Mucosa of rectum (tissue), 2 donors: Measurements from ENCODE around the gene UBE2O.

Source experiments
- H3K27ac ChIP-seq, 2 donors: one replicate each; pipeline ENCODE4 v1.7.0; 2013; ENCODE audit warnings: inconsistent platforms in 2 of 2, low read depth in 2 of 2, low read length in 2 of 2
- H3K27me3 ChIP-seq, 2 donors: one replicate each; pipeline ENCODE4 v1.7.0; 2013; ENCODE audit warnings: low read length in 2 of 2; ENCODE audit not compliant: control insufficient read depth in 2 of 2, insufficient read depth in 2 of 2
- H3K36me3 ChIP-seq, 2 donors: one replicate each; pipeline ENCODE4 v1.7.0; 2013; ENCODE audit warnings: low read length in 2 of 2; ENCODE audit not compliant: control insufficient read depth in 2 of 2, insufficient read depth in 2 of 2
- H3K4me1 ChIP-seq, 2 donors: one replicate each; pipeline ENCODE4 v1.7.0; 2013; ENCODE audit warnings: low read length in 2 of 2, mild to moderate bottlenecking in 1 of 2; ENCODE audit not compliant: control insufficient read depth in 2 of 2, insufficient read depth in 2 of 2
- H3K4me3 ChIP-seq, 2 donors: one replicate each; pipeline ENCODE4 v1.7.0; 2013; ENCODE audit warnings: low read length in 2 of 2
- H3K9ac ChIP-seq, 2 donors: one replicate each; pipeline ENCODE4 v1.7.0; 2013; ENCODE audit warnings: low read length in 2 of 2, low read depth in 1 of 2, mild to moderate bottlenecking in 1 of 2
- H3K9me3 ChIP-seq, 2 donors: one replicate each; pipeline ENCODE4 v1.7.0; 2013; ENCODE audit warnings: low read length in 2 of 2; ENCODE audit not compliant: control insufficient read depth in 2 of 2
- donor health status: healthy.
- donor health status: Normal muscosa, but diverticular disease.

Gene UBE2O

GRCh38 chr17:76485569-76485968, 32.6 kb upstream of the UBE2O start:
- Histone ChIP-seq H3K27ac (peak overlapping the region in 1 of 2 donors; percentile 42), H3K4me3 (no peak overlapping the region)

GRCh38 chr17:76484228-76484725, 31.3 kb upstream of the UBE2O start:
- Histone ChIP-seq H3K27me3 (no peaks in the 10 kb centered on the region), H3K27ac (no peak overlapping the region), H3K36me3 (no peaks in the 10 kb centered on the region)

More at GRCh38 chr17:76485569-76485968, 32.6 kb upstream of the UBE2O start:
- no peak overlapping the region for H3K9ac ChIP-seq
- peaks cover 5 to 13% of the 10 kb centered on the region in 2 donors for H3K4me1 ChIP-seq
- no peaks in the 10 kb centered on the region for H3K9me3 ChIP-seq
- H3K27me3 ChIP-seq = no peaks in the 10 kb centered on the region
- H3K36me3 ChIP-seq = no peaks in the 10 kb centered on the region

DNA sequence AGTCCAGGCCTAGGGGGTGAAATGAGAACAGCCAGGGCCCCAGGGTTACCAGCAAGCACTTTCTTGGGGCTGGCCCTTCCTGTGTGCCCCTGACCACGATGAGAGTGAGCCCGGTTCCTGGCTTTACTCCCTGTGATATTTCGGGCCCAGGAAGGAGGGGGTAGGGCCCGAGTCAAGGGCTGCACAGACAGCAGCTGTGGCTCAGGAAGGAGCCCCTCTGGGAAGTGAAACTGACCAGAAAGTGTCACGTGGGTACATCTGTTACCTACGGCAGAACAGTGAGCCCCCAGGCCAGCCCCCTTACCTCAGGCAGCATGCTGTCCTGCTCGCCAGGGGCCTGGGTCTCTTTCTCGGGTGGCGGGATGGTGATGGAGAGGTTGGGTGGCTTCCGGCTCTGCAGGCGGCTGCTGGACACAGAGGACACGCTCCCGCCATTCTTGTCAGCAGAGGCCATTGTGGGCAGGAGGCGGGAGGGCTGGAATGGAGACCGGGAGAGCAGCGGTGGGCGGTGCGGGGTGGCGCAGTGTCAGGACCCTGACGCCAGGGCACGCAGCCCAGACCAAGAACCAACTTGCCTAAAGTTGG, 28.2 kb upstream of the UBE2O start:
- H3K36me3 ChIP-seq = peaks cover 0 to 3% of the 10 kb centered on the region in 2 donors
- H3K27me3 ChIP-seq = no peaks in the 10 kb centered on the region
- peak overlapping the region; percentile 62 to 76 for H3K27ac ChIP-seq
- H3K9me3 ChIP-seq = no peaks in the 10 kb centered on the region
- H3K4me1 ChIP-seq = peaks cover 0 to 4% of the 10 kb centered on the region in 2 donors
- peak overlapping the region in 1 of 2 donors; percentile 48 for H3K4me3 ChIP-seq
- peak overlapping the region in 1 of 2 donors; percentile 26 for H3K9ac ChIP-seq

More at GRCh38 chr17:76484228-76484725, 31.3 kb upstream of the UBE2O start:
- Histone ChIP-seq H3K4me1 (peaks cover 0 to 4% of the 10 kb centered on the region in 2 donors), H3K9me3 (no peaks in the 10 kb centered on the region), H3K9ac (no peak overlapping the region), H3K4me3 (no peak overlapping the region)

DNA sequence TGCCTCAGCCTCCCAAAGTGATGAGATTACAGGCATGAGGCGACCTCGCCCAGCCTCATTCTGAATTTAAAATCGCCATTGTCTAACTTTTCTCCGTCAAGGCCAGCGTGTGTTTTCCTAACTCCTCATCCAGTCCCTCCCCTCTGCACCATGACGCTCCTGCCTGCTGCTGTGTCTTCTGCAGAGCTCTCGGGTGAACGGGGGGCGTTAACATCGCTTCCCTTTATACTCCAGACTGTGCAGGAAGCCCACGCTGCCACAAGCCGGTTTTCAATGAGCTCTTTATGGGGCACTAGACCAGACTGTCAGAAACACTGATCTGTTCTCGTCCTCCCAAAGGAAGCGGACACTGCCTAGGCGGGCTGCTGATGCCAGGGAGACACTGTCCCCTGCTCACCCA, 27.7 kb upstream of the UBE2O start:
- H3K27ac ChIP-seq = peak overlapping the region in 1 of 2 donors; percentile 76
- peaks cover 0 to 4% of the 10 kb centered on the region in 2 donors for H3K4me1 ChIP-seq
- H3K36me3 ChIP-seq = peaks cover 0 to 3% of the 10 kb centered on the region in 2 donors
- H3K4me3 ChIP-seq = peak overlapping the region in 1 of 2 donors; percentile 48
- H3K9ac ChIP-seq = peak overlapping the region in 1 of 2 donors; percentile 26
- H3K27me3 ChIP-seq = no peaks in the 10 kb centered on the region
- no peaks in the 10 kb centered on the region for H3K9me3 ChIP-seq

DNA sequence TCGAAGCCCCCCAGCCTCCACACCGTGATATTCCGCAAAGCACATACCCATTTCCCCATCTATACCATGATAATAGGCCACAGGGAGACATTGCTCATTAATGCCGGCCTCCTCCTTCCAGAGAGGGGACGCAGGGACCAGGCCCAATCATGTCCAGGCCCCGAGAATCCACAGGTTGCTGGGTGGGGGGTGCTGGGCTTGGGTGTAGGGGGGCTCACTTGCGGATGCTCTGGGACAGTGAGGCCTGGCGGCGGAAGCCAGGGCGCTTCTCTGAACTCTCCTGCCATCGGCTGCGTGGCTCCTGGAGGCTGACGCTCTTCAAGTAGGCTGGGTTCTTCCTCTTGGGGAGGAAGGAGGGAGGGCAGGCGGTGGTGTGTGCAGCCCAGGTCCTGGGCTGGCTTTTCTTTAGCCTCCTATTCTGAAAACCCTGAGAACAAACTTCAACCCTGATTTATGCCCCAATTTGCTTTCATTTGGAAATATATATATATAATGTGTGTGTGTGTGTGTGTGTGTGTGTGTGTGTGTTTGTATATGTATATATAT, 26.6 kb upstream of the UBE2O start:
- Histone ChIP-seq H3K36me3 (peaks cover 0 to 3% of the 10 kb centered on the region in 2 donors), H3K9ac (no peak overlapping the region), H3K27ac (no peak overlapping the region), H3K9me3 (no peaks in the 10 kb centered on the region), H3K27me3 (no peaks in the 10 kb centered on the region), H3K4me3 (no peak overlapping the region), H3K4me1 (peaks cover 0 to 4% of the 10 kb centered on the region in 2 donors)

DNA sequence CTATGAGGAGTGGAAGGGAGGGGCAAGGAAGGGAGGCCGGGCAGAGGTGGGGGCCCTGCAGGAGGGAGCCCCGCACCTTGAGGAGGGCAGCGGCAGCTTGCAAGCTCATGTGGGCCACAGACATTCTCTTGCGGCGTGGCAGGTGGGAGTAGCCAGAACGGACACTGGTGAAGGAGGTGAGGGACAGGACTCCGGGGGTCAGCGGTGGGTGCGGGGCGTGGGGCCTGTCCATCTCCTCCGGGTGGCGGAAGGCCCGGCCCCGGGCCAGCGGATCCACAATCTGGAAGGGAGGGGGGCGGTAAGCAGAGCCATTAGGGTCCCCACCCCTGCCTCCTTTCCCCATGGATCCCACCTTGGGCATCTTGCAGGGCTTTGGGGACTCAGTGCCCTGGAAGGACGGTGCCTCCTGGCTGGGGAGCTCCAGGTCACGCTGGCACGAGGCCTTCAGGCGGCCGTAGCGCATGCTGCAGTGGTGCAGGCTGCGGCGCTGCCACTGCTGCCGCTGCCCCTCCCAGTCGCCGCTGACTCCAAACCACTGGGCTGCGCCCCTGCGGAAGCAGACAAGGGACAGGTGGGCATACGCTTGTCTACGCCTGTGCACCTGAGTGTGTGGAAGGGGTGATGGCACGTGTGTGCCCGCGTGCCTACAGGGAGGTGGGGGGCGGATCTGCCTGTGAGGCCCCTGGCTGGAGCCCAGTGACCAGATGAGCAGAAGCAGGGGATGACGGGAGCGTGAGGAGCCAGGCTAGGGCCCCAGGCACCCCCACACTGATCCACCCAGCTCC, 26.0 kb upstream of the UBE2O start:
- H3K27me3 ChIP-seq = no peaks in the 10 kb centered on the region
- H3K9ac ChIP-seq = no peak overlapping the region
- no peaks in the 10 kb centered on the region for H3K9me3 ChIP-seq
- H3K36me3 ChIP-seq = peaks cover under 1 to 3% of the 10 kb centered on the region in 2 donors
- H3K4me1 ChIP-seq = no peaks in the 10 kb centered on the region
- no peak overlapping the region for H3K27ac ChIP-seq
- H3K4me3 ChIP-seq = no peak overlapping the region

DNA sequence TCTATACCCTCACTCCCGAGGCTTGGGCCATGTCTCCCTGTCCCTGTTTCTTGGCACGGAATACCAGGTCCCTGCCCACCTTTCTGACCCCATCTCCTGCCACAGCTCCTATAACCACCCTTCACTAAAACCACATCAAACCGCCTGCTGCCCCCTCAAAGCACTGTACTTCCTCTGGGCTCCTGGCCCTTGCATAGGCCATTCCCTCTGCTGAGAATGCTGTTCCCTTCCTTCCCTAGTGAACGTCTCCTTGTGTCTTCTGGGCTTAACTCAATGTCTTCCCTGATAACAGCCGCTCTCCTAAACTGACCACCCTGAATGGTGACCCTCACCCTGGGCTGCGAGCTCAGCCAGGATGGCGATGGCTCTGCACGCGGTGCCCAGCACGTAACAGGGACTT, 25.1 kb upstream of the UBE2O start:
- Histone ChIP-seq H3K4me3 (no peak overlapping the region), H3K27ac (no peak overlapping the region), H3K9me3 (no peaks in the 10 kb centered on the region), H3K4me1 (no peaks in the 10 kb centered on the region), H3K36me3 (peaks cover 3 to 4% of the 10 kb centered on the region in 2 donors), H3K27me3 (no peaks in the 10 kb centered on the region), H3K9ac (no peak overlapping the region)

GRCh38 chr17:76477576-76477975, 24.6 kb upstream of the UBE2O start:
- Histone ChIP-seq H3K36me3 (peaks cover 3 to 4% of the 10 kb centered on the region in 2 donors), H3K27ac (no peak overlapping the region), H3K9ac (no peak overlapping the region), H3K4me3 (no peak overlapping the region), H3K9me3 (no peaks in the 10 kb centered on the region), H3K4me1 (no peaks in the 10 kb centered on the region), H3K27me3 (no peaks in the 10 kb centered on the region)

DNA sequence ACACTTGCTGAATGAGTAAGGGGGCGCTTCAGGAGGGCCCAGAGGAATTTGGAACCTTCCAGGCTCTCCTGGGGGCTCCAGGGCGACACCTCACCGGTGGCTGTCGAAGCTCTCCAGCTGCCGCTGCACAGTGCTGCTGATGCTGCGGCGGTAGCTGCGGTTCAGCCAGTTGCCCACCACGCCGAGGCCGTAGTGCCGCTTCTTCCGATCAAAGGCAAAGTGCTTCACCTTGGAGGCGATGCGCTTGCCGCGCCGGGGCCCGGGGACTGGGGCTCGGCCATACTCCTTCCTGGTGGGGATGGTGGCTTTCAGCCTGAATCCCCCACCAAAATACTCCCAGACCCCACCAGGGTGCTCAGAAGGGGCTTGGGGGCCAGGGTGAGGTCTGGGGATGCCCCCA, 23.8 kb upstream of the UBE2O start:
- no peaks in the 10 kb centered on the region for H3K27me3 ChIP-seq
- no peak overlapping the region for H3K27ac ChIP-seq
- no peaks in the 10 kb centered on the region for H3K4me1 ChIP-seq
- peaks cover 4 to 6% of the 10 kb centered on the region in 2 donors for H3K36me3 ChIP-seq
- no peaks in the 10 kb centered on the region for H3K9me3 ChIP-seq
- H3K9ac ChIP-seq = no peak overlapping the region
- H3K4me3 ChIP-seq = no peak overlapping the region

GRCh38 chr17:76475302-76475701, 22.4 kb upstream of the UBE2O start:
- peaks cover 4 to 8% of the 10 kb centered on the region in 2 donors for H3K36me3 ChIP-seq
- H3K9me3 ChIP-seq = no peaks in the 10 kb centered on the region
- no peak overlapping the region for H3K9ac ChIP-seq
- H3K27ac ChIP-seq = no peak overlapping the region
- no peaks in the 10 kb centered on the region for H3K4me1 ChIP-seq
- no peaks in the 10 kb centered on the region for H3K27me3 ChIP-seq
- no peak overlapping the region for H3K4me3 ChIP-seq
